Heart right ventricle (tissue), 16 donors: ENCODE measurements around the gene PURB. TPM values are rescaled to one million over a fixed set of nuclear protein-coding genes. Genes with fewer than 3 reads are reported as not detected.

Experiments used
- ATAC-seq, 8 donors: fragments of 200-7000 bp; cut with Tn5 transposase; one replicate each; pipeline ENCODE4 v1.9.1; 2020; ENCODE audit warnings: mild to moderate bottlenecking in 8 of 8, moderate library complexity in 8 of 8, moderate number of reproducible peaks in 1 of 8
- DNase-seq, 2 donors: peaks; one replicate each; pipeline ENCODE4 v3.0.0-alpha.2; 2020
- H3K27ac ChIP-seq, 10 donors: fragments of 200-600 bp; sonication (generic) in 2 of 10; one replicate each; pipeline versions ENCODE4 v1.5.0 to v1.8.0; 2020 to 2022; ENCODE audit warnings: mild to moderate bottlenecking in 3 of 10
- H3K27me3 ChIP-seq, 7 donors: fragments of 200-600 bp; one replicate each; pipeline ENCODE4 v1.8.0; 2021 to 2022; ENCODE audit warnings: mild to moderate bottlenecking in 2 of 7
- H3K36me3 ChIP-seq, 9 donors: fragments of 200-600 bp; sonication (generic) in 1 of 9; one replicate each; pipeline versions ENCODE4 v1.5.0 to v1.8.0; 2020 to 2022; ENCODE audit warnings: mild to moderate bottlenecking in 2 of 9
- H3K4me1 ChIP-seq, 9 donors: fragments of 200-600 bp; sonication (generic) in 1 of 9; one replicate each; pipeline versions ENCODE4 v1.5.0 to v1.8.0; 2020 to 2022; ENCODE audit warnings: mild to moderate bottlenecking in 4 of 9
- H3K4me3 ChIP-seq, 10 donors: fragments of 200-600 bp; sonication (generic) in 2 of 10; one replicate each; pipeline versions ENCODE4 v1.5.0 to v1.8.0; 2020 to 2022; ENCODE audit warnings: mild to moderate bottlenecking in 7 of 10, moderate library complexity in 2 of 10
- H3K9me3 ChIP-seq, 11 donors: fragments of 200-600 bp in 10 of 11; sonication (generic) in 2 of 11; one replicate each; pipeline versions ENCODE4 v1.5.0 to v1.8.0; 2013 to 2022; ENCODE audit warnings: mild to moderate bottlenecking in 2 of 11, control low read depth in 1 of 11, moderate library complexity in 1 of 11
- CTCF ChIP-seq, 9 donors: fragments of 200-600 bp; sonication (generic) in 2 of 9; IDR thresholded peaks; one replicate each; pipeline versions ENCODE4 v1.5.0 to v1.8.0; 2021 to 2022; ENCODE audit warnings: antibody characterized with exemption in 9 of 9, mild to moderate bottlenecking in 5 of 9, moderate library complexity in 1 of 9
- WGBS, 2 donors: extraction: QIAGEN DNeasy Blood & Tissue Kit; methylation state at CpG; one replicate each; pipeline ENCODE4 v1.1.7; 2013; ENCODE audit warnings: inconsistent platforms in 1 of 2; 5-methylcytosine and 5-hydroxymethylcytosine counted together
- intact Hi-C, 10 donors: fragments of 100-400 bp; cut with DNase I; formaldehyde crosslinking; loops; one replicate each; pipeline versions ENCODE4 v1.11.1 to v1.14.2; 2022
- polyA plus RNA-seq, 2 donors: library from polyadenylated mRNA; stranded (reverse); fragments of 200-250 nt; gene quantifications; one replicate each; pipeline ENCODE4 v1.2.3, GENCODE V29; 2013
- total RNA-seq, 10 donors: library from RNA; stranded (reverse); fragmentation: NEBNext Ultra II Directional in 3 of 10; extraction: Animal tissue kit (Norgen Biotek cat#: 25700) in 3 of 10; gene quantifications; one replicate each; pipeline versions ENCODE4 v1.2.1 to v1.2.4, GENCODE V29; 2021 to 2023
- donor health status: Arrhythmogenic right ventricular cardiomyopathy.
- donor health status: ischemic (EF 13 %, LVEDD 7.1; RV severe dilation, severe dysfunction).
- donor health status: healthy with polysubstance abuse.
- donor health status: DM: no; HTN: yes; CAD: no.
- donor health status: DM: no; HTN: no; CAD: no.
- donor health status: ischemic (EF 25% LVEDD 6.9; RV normal size, moderate dysfunction).
- donor health status: ischemic (EF 25% LVEDD 5.7; RV mildly dilated, moderate dysfunction).
- donor health status: healthy.
- donor health status: DM: yes; HTN: yes; CAD: no.
- donor health status: Ischemic cardiomyopathy.
- donor health status: ischemic (EF 35%, LVEDD 5.7; RV mildly dilated, moderate dysfunction).
- donor health status: nonischemic (EF 11% LVEDD 7.7; RV severe dilation, severe dysfunction).
- donor health status: DM: yes; HTN: yes; CAD: no.
- donor health status: PGD.
- donor health status: ischemic (EF 29% LVEDD 5.4; RV normal size, mild dysfunction).
- donor health status: nonischemic (EF 23%, LVEDD 6.1; RV moderate dilation, normal function).

Gene PURB
- total and polyA plus RNA-seq, 12 donors = 6.6 to 18.7 (median 16.4) TPM

DNA sequence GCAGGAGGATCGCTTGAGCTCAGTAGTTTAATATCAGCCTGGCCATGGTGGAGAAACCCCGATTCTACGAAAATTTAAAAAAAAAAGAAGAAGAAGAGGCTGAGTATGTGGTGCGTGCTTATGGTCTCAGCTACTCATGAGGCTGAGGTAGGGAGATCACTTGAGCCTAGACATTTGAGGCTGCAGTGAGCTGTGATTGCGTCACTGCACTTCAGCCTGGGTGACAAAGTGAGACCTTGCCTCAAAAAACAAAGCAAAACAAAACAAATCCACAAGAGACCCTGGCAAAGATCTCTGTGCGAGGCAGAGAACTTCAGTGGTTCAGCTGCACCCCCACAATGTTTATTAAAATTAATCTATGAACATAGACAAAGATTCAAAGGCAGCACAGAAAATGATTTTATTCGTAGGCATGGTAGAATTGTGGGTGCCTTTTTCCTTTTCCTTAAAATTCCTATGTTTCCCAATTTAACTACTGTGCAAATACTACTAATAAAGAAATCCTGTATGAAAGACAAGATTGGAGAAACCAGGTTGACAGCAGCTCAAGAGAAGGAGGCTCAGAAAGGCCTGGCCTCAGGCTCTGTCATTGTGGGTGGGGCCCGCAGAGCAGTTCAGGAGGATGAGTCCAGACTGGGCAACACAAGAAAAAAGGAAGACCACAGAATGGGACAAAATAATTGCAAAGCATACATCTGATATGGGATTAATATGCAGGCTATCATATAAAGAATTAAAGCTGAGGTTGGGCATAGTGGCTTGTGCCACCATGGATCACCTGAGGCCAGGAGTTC, 24.5 kb upstream of the PURB start:
- TF ChIP-seq CTCF (IDR thresholded peaks at IDR 0.05) = no peak
- ATAC-seq (no peak), DNase-seq (no peak)
- Histone ChIP-seq H3K36me3 (no peaks in the 10 kb centered on the region), H3K4me1 (no peaks in the 10 kb centered on the region), H3K9me3 (no peaks in the 10 kb centered on the region), H3K27ac (no peak overlapping the region), H3K4me3 (no peak overlapping the region), H3K27me3 (no peaks in the 10 kb centered on the region)
- intact Hi-C loops = loop anchor here in 1 of 10 donors (10.0 kb wide), 1 partner anchor 315 kb away; no protein-coding TSS in a partner anchor
- WGBS, 2 donors = 89 to 92% methylated on average over 8 of the region's 8 CpGs

DNA sequence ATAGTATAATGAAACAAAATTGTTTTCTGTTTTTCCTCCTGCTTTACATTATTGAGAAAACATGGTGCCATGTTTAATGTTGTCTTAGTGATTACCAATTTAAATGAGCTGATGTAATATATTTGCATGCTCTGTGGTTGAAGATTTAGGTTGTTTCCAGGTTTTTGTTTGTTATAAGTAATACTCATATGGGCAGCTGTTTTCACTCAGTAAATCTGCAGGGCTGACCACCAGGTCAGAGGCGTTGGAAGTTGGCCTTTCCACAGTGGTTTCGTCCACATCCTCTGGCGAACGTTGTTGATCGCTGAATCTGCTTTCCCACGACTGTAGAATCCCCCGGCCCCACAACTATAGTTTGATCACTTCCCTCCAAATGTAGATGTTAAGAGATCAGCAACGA, 21.6 kb upstream of the PURB start:
- ATAC-seq (no peak), DNase-seq (no peak)
- Histone ChIP-seq H3K4me1 (no peaks in the 10 kb centered on the region), H3K4me3 (no peak overlapping the region), H3K36me3 (no peaks in the 10 kb centered on the region), H3K9me3 (no peaks in the 10 kb centered on the region), H3K27ac (no peak overlapping the region), H3K27me3 (no peaks in the 10 kb centered on the region)
- 83 to 91% methylated on average over 8 of the region's 8 CpGs for WGBS, 2 donors
- no peak for TF ChIP-seq CTCF (IDR thresholded peaks at IDR 0.05)
- intact Hi-C loops = no loop called here

GRCh38 chr7:44905002-44905635, 19.8 kb upstream of the PURB start:
- TF ChIP-seq CTCF (IDR thresholded peaks at IDR 0.05) = no peak
- intact Hi-C loops = no loop called here
- Histone ChIP-seq H3K4me3 (no peak overlapping the region), H3K4me1 (no peaks in the 10 kb centered on the region), H3K9me3 (no peaks in the 10 kb centered on the region), H3K27ac (no peak overlapping the region), H3K36me3 (no peaks in the 10 kb centered on the region), H3K27me3 (no peaks in the 10 kb centered on the region)
- ATAC-seq (no peak), DNase-seq (no peak)
- 85 to 86% methylated on average over 12 of the region's 12 CpGs for whole genome bisulfite sequencing, 2 donors

- WGBS, 2 donors = 84 to 86% methylated on average over 9 of the region's 9 CpGs
- H3K36me3 ChIP-seq = no peaks in the 10 kb centered on the region
- no peak for TF ChIP-seq CTCF (IDR thresholded peaks at IDR 0.05)
- H3K4me3 ChIP-seq = no peak overlapping the region
- H3K27me3 ChIP-seq = no peaks in the 10 kb centered on the region
- no peak for ATAC-seq
- no peak overlapping the region for H3K27ac ChIP-seq
- no peak for DNase-seq
- intact Hi-C loops = no loop called here
- H3K4me1 ChIP-seq = no peaks in the 10 kb centered on the region
- H3K9me3 ChIP-seq = no peaks in the 10 kb centered on the region
These were observed 14.1 kb upstream of the PURB start for GRCh38 chr7:44899443-44899842.
